Calu3 (cell line): ENCODE results near the gene EFHC2. TPM values are rescaled to one million over a fixed set of nuclear protein-coding genes. Genes with fewer than 3 reads are reported as not detected.

Experiments
- BruUV-seq: library from RNA; stranded (reverse); fragments of 400-500 nt; replicated peaks from 2 replicates; lab custom pipeline; 2021; lab: Mats Ljungman, UMichigan
- CTCF ChIA-PET: fragments of 300-600 bp; sonication (Branson Sonifier 250); formaldehyde crosslinking; loops from one replicate; lab custom pipeline; 2022; ENCODE audit warnings: antibody characterized with exemption; lab: Charles Lee
- DNase-seq: peaks from one replicate; pipeline ENCODE4 v3.0.0; 2022
- H3K27ac Mint-ChIP-seq: one replicate; pipeline ENCODE4 v1.8.0; 2022; ENCODE audit warnings: mixed read lengths; ENCODE audit not compliant: unreplicated experiment
- H3K27me3 Mint-ChIP-seq: one replicate; pipeline ENCODE4 v1.8.0; 2022; ENCODE audit warnings: mixed read lengths; ENCODE audit not compliant: unreplicated experiment
- H3K36me3 Mint-ChIP-seq: one replicate; pipeline ENCODE4 v1.8.0; 2022; ENCODE audit warnings: mild to moderate bottlenecking, moderate library complexity, mixed read lengths; ENCODE audit not compliant: insufficient read depth, unreplicated experiment
- H3K4me1 Mint-ChIP-seq: one replicate; pipeline ENCODE4 v1.8.0; 2022; ENCODE audit warnings: mild to moderate bottlenecking, low read depth, mixed read lengths; ENCODE audit not compliant: unreplicated experiment
- H3K4me3 Mint-ChIP-seq: one replicate; pipeline ENCODE4 v1.8.0; 2022; ENCODE audit warnings: mild to moderate bottlenecking, low read depth, moderate library complexity, mixed read lengths; ENCODE audit not compliant: unreplicated experiment
- H3K9me3 Mint-ChIP-seq: one replicate; pipeline ENCODE4 v1.8.0; 2022; ENCODE audit warnings: low read depth, mixed read lengths; ENCODE audit not compliant: unreplicated experiment
- CTCF ChIP-seq: fragments of 200-600 bp; IDR thresholded peaks from one replicate; pipeline ENCODE4 v1.8.0; 2022; ENCODE audit warnings: antibody characterized with exemption; ENCODE audit not compliant: unreplicated experiment
- intact Hi-C: fragments of 100-400 bp; cut with micrococcal nuclease; formaldehyde crosslinking; loops from one replicate; pipeline ENCODE4 v1.10.0; 2022; ENCODE audit not compliant: unreplicated experiment
- total RNA-seq: library from RNA; stranded (reverse); gene quantifications from 2 replicates; pipeline ENCODE4 v1.2.3, GENCODE V29; 2022

EFHC2 gene
- total RNA-seq, 1 experiment from 2014 or later, result 1.7 TPM

- intact Hi-C loops, result no loop called here
- Mint-ChIP-seq H3K27ac (no peak overlapping the region), H3K4me1 (peaks cover 4% of the 10 kb centered on the region), H3K27me3 (no peaks in the 10 kb centered on the region), H3K9me3 (no peaks in the 10 kb centered on the region), H3K36me3 (no peaks in the 10 kb centered on the region), H3K4me3 (no peak overlapping the region)
- DNase-seq, result no peak
- CTCF ChIA-PET, result no interaction called here
- no TSS peak for BruUV-seq
- no peak for TF ChIP-seq CTCF
Measured at GRCh38 chrX:44319550-44319949, 23.9 kb downstream of the EFHC2 start.

- no peak overlapping the region for H3K4me3 Mint-ChIP-seq
- H3K4me1 Mint-ChIP-seq, result peaks cover 9% of the 10 kb centered on the region
- CTCF ChIA-PET, result no interaction called here
- H3K36me3 Mint-ChIP-seq, result no peaks in the 10 kb centered on the region
- DNase-seq, result no peak
- H3K27me3 Mint-ChIP-seq, result no peaks in the 10 kb centered on the region
- BruUV-seq, result no TSS peak
- H3K27ac Mint-ChIP-seq, result no peak overlapping the region
- H3K9me3 Mint-ChIP-seq, result no peaks in the 10 kb centered on the region
- intact Hi-C loops, result no loop called here
- TF ChIP-seq CTCF, result no peak
Measured at GRCh38 chrX:44317181-44317580, 26.3 kb downstream of the EFHC2 start.

- no peak for DNase-seq
- no peaks in the 10 kb centered on the region for H3K27me3 Mint-ChIP-seq
- no peak overlapping the region for H3K27ac Mint-ChIP-seq
- TF ChIP-seq CTCF, result no peak
- BruUV-seq, result no TSS peak
- intact Hi-C loops, result no loop called here
- CTCF ChIA-PET, result no interaction called here
- no peaks in the 10 kb centered on the region for H3K9me3 Mint-ChIP-seq
- no peaks in the 10 kb centered on the region for H3K36me3 Mint-ChIP-seq
- H3K4me3 Mint-ChIP-seq, result no peak overlapping the region
- peaks cover 9% of the 10 kb centered on the region for H3K4me1 Mint-ChIP-seq
Measured at GRCh38 chrX:44314808-44315207, 28.7 kb downstream of the EFHC2 start.

- H3K27ac Mint-ChIP-seq, result no peak overlapping the region
- H3K9me3 Mint-ChIP-seq, result no peaks in the 10 kb centered on the region
- BruUV-seq, result no TSS peak
- no peak overlapping the region for H3K4me3 Mint-ChIP-seq
- TF ChIP-seq CTCF, result no peak
- CTCF ChIA-PET, result no interaction called here
- H3K4me1 Mint-ChIP-seq, result peaks cover 9% of the 10 kb centered on the region
- intact Hi-C loops, result no loop called here
- H3K27me3 Mint-ChIP-seq, result no peaks in the 10 kb centered on the region
- peak; percentile 50 for DNase-seq
- H3K36me3 Mint-ChIP-seq, result no peaks in the 10 kb centered on the region
Measured at GRCh38 chrX:44314259-44314734, 29.2 kb downstream of the EFHC2 start.
